Lung (tissue), 12 donors: ENCODE results near the gene EHBP1. TPM values are rescaled to one million over a fixed set of nuclear protein-coding genes. Genes with fewer than 3 reads are reported as not detected.

Experiments used
- ATAC-seq: fragments of 200-7000 bp; cut with Tn5 transposase; one replicate; pipeline ENCODE4 v1.9.1; 2020; ENCODE audit warnings: moderate number of reproducible peaks; ENCODE audit not compliant: insufficient read depth, low FRiP score
- DNase-seq, 3 donors: peaks; one replicate each; pipeline ENCODE4 v3.0.0-alpha.2; 2013 to 2017
- H3K27ac ChIP-seq, 2 donors: one replicate each; pipeline ENCODE4 v1.5.1; 2013; ENCODE audit warnings: mild to moderate bottlenecking in 2 of 2, moderate library complexity in 2 of 2, control low read depth in 1 of 2, inconsistent platforms in 1 of 2, low read depth in 1 of 2, low read length in 1 of 2
- H3K27me3 ChIP-seq, 3 donors: one replicate each; pipeline ENCODE4 v1.5.1; 2013; ENCODE audit warnings: low read length in 2 of 3; ENCODE audit not compliant: control insufficient read depth in 3 of 3, insufficient read depth in 3 of 3
- H3K36me3 ChIP-seq, 4 donors: one replicate each; pipeline ENCODE4 v1.5.1; 2013; ENCODE audit warnings: low read length in 4 of 4, mild to moderate bottlenecking in 1 of 4, moderate library complexity in 1 of 4; ENCODE audit not compliant: control insufficient read depth in 4 of 4, insufficient read depth in 4 of 4
- H3K4me1 ChIP-seq, 5 donors: one replicate each; pipeline ENCODE4 v1.5.1; 2013; ENCODE audit warnings: low read length in 5 of 5, mild to moderate bottlenecking in 2 of 5, moderate library complexity in 1 of 5; ENCODE audit not compliant: control insufficient read depth in 5 of 5, insufficient read depth in 5 of 5
- H3K4me3 ChIP-seq: one replicate; pipeline ENCODE4 v1.5.1; 2013; ENCODE audit warnings: mild to moderate bottlenecking, control low read depth, moderate library complexity
- H3K9ac ChIP-seq, 2 donors: one replicate each; pipeline ENCODE4 v1.5.1; 2013; ENCODE audit warnings: low read length in 2 of 2, control low read depth in 1 of 2; ENCODE audit not compliant: insufficient read depth in 1 of 2
- H3K9me3 ChIP-seq, 4 donors: one replicate each; pipeline ENCODE4 v1.5.1; 2013; ENCODE audit warnings: low read length in 3 of 4, mild to moderate bottlenecking in 1 of 4, moderate library complexity in 1 of 4; ENCODE audit not compliant: control insufficient read depth in 4 of 4, insufficient read depth in 3 of 4
- WGBS, 2 donors: extraction: QIAGEN DNeasy Blood & Tissue Kit; methylation state at CpG; one replicate each; pipeline ENCODE4 v1.1.7; 2013; 5-methylcytosine and 5-hydroxymethylcytosine counted together
- polyA plus RNA-seq, 2 donors: library from polyadenylated mRNA; stranded (reverse); fragments of 200-250 nt; gene quantifications; one replicate each; pipeline ENCODE4 v1.2.1, GENCODE V29; 2013
- total RNA-seq, 2 donors: library from RNA; depleted of rRNA in 1 of 2; stranded (reverse); fragments of >200 nt in 1 of 2; gene quantifications; one replicate each; pipeline ENCODE4 v1.2.1, GENCODE V29; 2014 to 2021
- TF ChIP-seq, protein P1 (sequence below): IDR thresholded peaks from 2 replicates; pipeline ENCODE4 v1.5.1; 2012; ENCODE audit warnings: mild to moderate bottlenecking; ENCODE audit errors: control extremely low read depth, extremely low read depth
- donor health status: control.
- donor health status: control.
- donor health status: Bipolar disorder and iron deficiency.
- donor health status: healthy.
- donor health status: DM: yes; HTN: yes; CAD: no.

Gene EHBP1
- total and polyA plus RNA-seq, 4 donors = 7.9 to 83.2 (median 22.7) TPM

DNA sequence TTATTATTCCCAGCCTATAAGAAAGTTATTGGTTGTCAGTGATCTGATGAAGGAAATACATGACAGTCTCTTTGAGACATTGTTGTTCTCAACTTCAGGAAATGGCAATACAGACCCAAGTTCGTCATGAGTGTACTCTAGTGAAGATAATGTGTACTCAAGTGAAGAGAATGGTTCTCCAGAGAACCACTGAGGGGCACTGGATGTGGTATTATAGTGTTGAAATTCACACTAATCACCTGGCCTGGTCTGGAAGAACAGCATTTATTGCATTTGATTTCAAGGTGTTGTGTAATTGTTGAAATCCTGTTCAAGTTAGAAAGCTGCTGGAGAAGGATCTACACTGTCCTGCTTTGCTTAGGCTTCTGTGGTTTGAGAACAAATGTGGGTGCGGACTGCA is 321.7 kb downstream of the EHBP1 start:
- DNase-seq = no peak
- WGBS, 2 donors = 69 to 80% methylated on average over 2 of the region's 2 CpGs
- ATAC-seq = peak; percentile 19

DNA sequence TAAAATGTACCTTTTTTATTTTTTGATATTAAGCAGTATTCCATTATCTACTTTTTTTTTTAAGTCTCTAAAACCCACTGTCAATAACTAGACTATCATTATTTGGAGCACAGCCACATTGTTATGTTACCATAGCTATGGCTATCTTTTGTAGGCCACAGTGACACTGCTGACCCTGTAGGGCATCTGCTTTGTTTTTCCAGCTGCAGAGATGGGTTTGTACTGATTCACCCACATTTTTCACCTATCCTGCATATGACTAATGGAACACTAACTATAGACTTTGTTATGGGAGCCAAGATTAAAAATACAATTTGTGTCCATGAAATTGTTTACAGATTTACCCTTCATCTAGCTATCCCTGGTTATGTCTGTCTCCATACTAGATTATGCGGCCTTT is 323.5 kb downstream of the EHBP1 start:
- Histone ChIP-seq H3K4me1 (no peaks in the 10 kb centered on the region), H3K27ac (no peak overlapping the region), H3K27me3 (no peaks in the 10 kb centered on the region), H3K9ac (no peak overlapping the region), H3K9me3 (no peaks in the 10 kb centered on the region), H3K36me3 (peaks cover 0 to 9% (median 3%) of the 10 kb centered on the region in 4 donors), H3K4me3 (no peak overlapping the region)
- 98 to 100% methylated on average over 1 of the region's 1 CpG for WGBS, 2 donors
- TF ChIP-seq, protein P1, sequence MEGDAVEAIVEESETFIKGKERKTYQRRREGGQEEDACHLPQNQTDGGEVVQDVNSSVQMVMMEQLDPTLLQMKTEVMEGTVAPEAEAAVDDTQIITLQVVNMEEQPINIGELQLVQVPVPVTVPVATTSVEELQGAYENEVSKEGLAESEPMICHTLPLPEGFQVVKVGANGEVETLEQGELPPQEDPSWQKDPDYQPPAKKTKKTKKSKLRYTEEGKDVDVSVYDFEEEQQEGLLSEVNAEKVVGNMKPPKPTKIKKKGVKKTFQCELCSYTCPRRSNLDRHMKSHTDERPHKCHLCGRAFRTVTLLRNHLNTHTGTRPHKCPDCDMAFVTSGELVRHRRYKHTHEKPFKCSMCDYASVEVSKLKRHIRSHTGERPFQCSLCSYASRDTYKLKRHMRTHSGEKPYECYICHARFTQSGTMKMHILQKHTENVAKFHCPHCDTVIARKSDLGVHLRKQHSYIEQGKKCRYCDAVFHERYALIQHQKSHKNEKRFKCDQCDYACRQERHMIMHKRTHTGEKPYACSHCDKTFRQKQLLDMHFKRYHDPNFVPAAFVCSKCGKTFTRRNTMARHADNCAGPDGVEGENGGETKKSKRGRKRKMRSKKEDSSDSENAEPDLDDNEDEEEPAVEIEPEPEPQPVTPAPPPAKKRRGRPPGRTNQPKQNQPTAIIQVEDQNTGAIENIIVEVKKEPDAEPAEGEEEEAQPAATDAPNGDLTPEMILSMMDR = no peak
- no peak for DNase-seq
- ATAC-seq = no peak

More for the DNA sequence above, 321.7 kb downstream of the EHBP1 start:
- Histone ChIP-seq H3K4me3 (no peak overlapping the region), H3K27me3 (no peaks in the 10 kb centered on the region), H3K36me3 (peaks cover 0 to 12% (median 3%) of the 10 kb centered on the region in 4 donors), H3K9me3 (no peaks in the 10 kb centered on the region), H3K4me1 (no peaks in the 10 kb centered on the region), H3K27ac (no peak overlapping the region), H3K9ac (no peak overlapping the region)
- TF ChIP-seq, protein P1 = no peak

DNA sequence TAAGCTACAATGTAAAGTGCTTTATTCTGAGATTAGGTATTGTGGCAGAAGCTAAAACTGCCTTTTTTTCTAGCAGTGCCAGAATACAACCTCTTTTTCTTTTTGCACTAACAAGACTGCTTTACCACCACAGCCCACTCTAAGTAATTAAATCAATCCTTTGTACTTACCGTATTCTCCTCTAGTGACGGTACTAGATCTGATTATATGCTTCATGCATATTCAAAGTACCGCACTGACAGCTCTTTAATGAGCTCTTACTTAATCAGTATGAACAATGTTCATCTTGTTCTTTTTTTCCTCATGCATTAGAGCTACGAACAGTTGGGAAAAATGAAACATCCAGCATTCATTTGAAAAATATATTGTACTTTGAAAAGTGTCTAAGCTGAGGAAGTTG is 329.0 kb downstream of the EHBP1 start:
- Histone ChIP-seq H3K27ac (no peak overlapping the region), H3K4me1 (no peaks in the 10 kb centered on the region), H3K4me3 (no peak overlapping the region), H3K9me3 (no peaks in the 10 kb centered on the region), H3K27me3 (no peaks in the 10 kb centered on the region), H3K9ac (no peak overlapping the region), H3K36me3 (peaks cover 0 to 2% (median 0%) of the 10 kb centered on the region in 4 donors)
- ATAC-seq (no peak), DNase-seq (no peak)
- WGBS, 2 donors = 96 to 97% methylated on average over 4 of the region's 4 CpGs
- TF ChIP-seq, protein P1 = no peak

DNA sequence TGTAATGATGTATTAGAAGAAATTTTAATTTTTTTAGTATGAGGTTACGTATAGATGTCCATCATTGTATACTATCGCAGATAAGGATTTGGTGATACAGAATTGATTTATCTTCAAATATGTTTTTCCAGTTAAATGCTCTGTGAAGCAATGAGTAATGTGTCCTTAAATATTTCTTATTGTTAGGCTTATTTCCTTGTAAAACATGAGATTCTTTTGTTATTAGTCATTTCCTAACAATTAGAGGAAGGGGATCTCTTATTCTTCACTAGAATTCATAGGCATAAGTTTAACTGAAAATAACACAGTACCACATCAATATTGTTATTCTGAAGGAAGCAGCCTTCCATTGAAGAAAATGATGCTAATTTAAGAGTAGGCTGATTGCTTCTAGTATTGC is 329.7 kb downstream of the EHBP1 start:
- H3K4me1 ChIP-seq = no peaks in the 10 kb centered on the region
- H3K36me3 ChIP-seq = peaks cover 0 to under 1% (median 0%) of the 10 kb centered on the region in 4 donors
- DNase-seq (no peak), ATAC-seq (no peak)
- no peaks in the 10 kb centered on the region for H3K9me3 ChIP-seq
- no peak overlapping the region for H3K27ac ChIP-seq
- H3K4me3 ChIP-seq = no peak overlapping the region
- H3K9ac ChIP-seq = no peak overlapping the region
- TF ChIP-seq, protein P1 = no peak
- 95 to 97% methylated on average over 2 of the region's 2 CpGs for WGBS, 2 donors
- H3K27me3 ChIP-seq = no peaks in the 10 kb centered on the region
